Karpas-422 (cell line): ENCODE results near the gene VAPB. TPM values are rescaled to one million over a fixed set of nuclear protein-coding genes. Genes with fewer than 3 reads are reported as not detected.

Experiments
- DNase-seq: peaks from one replicate; pipeline ENCODE4 v3.0.0-alpha.2; 2015
- H2AFZ ChIP-seq: fragments of 200-600 bp; sonication (generic); 2 replicates; pipeline ENCODE4 v1.6.1; 2014; ENCODE audit warnings: antibody characterized with exemption, low read length, mixed read lengths
- H3K27ac ChIP-seq: fragments of 200-600 bp; sonication (generic); 2 replicates; pipeline ENCODE4 v1.5.1; 2014; ENCODE audit warnings: mild to moderate bottlenecking, low read length, moderate library complexity
- H3K27me3 ChIP-seq: fragments of 200-600 bp; sonication (generic); 2 replicates; pipeline ENCODE4 v1.6.1; 2014; ENCODE audit warnings: low read length, mixed read lengths
- H3K36me3 ChIP-seq: fragments of 200-600 bp; sonication (generic); 2 replicates; pipeline ENCODE4 v1.6.1; 2014; ENCODE audit warnings: low read length, mixed read lengths; ENCODE audit not compliant: insufficient read depth
- H3K4me1 ChIP-seq: fragments of 200-600 bp; sonication (generic); 2 replicates; pipeline ENCODE4 v1.6.1; 2014; ENCODE audit warnings: mild to moderate bottlenecking, low read length, mixed read lengths
- H3K4me2 ChIP-seq: fragments of 200-600 bp; sonication (generic); 2 replicates; pipeline ENCODE4 v1.6.1; 2014; ENCODE audit warnings: low read length, low read depth, mild to moderate bottlenecking; ENCODE audit not compliant: poor library complexity, severe bottlenecking
- H3K4me3 ChIP-seq: fragments of 200-600 bp; sonication (generic); 2 replicates; pipeline ENCODE4 v1.5.1; 2014; ENCODE audit warnings: mild to moderate bottlenecking, antibody characterized with exemption, low read length, mixed read lengths
- H3K79me2 ChIP-seq: fragments of 200-600 bp; sonication (generic); 2 replicates; pipeline ENCODE4 v1.6.1; 2014; ENCODE audit warnings: mild to moderate bottlenecking, low read length, mixed read lengths
- H3K9ac ChIP-seq: fragments of 200-600 bp; sonication (generic); 2 replicates; pipeline ENCODE4 v1.6.0; 2014; ENCODE audit warnings: low read length
- H3K9me2 ChIP-seq: fragments of 200-600 bp; sonication (generic), shearing (Covaris generic); replicated peaks from 2 replicates; pipeline ENCODE4 v1.6.0; 2014; ENCODE audit warnings: mild to moderate bottlenecking, low read length, moderate library complexity; ENCODE audit not compliant: insufficient read depth
- H3K9me3 ChIP-seq: fragments of 300-700, 200-600 bp; sonication (generic); 2 replicates; pipeline ENCODE4 v1.6.1; 2014; ENCODE audit warnings: low read length, mixed read lengths
- H4K20me1 ChIP-seq: fragments of 200-600 bp; sonication (generic); 2 replicates; pipeline ENCODE4 v1.6.1; 2014; ENCODE audit warnings: mild to moderate bottlenecking, antibody characterized with exemption, low read length, low read depth; ENCODE audit not compliant: insufficient read depth
- total RNA-seq: library from RNA; depleted of rRNA; stranded (reverse); fragments of >200 nt; shearing (Covaris generic); gene quantifications from 2 replicates; pipeline ENCODE4 v1.2.3, GENCODE V29; 2014; ENCODE audit warnings: low replicate concordance

VAPB gene
- total RNA-seq, 1 experiment from 2014 or later = 12.8 TPM

DNA sequence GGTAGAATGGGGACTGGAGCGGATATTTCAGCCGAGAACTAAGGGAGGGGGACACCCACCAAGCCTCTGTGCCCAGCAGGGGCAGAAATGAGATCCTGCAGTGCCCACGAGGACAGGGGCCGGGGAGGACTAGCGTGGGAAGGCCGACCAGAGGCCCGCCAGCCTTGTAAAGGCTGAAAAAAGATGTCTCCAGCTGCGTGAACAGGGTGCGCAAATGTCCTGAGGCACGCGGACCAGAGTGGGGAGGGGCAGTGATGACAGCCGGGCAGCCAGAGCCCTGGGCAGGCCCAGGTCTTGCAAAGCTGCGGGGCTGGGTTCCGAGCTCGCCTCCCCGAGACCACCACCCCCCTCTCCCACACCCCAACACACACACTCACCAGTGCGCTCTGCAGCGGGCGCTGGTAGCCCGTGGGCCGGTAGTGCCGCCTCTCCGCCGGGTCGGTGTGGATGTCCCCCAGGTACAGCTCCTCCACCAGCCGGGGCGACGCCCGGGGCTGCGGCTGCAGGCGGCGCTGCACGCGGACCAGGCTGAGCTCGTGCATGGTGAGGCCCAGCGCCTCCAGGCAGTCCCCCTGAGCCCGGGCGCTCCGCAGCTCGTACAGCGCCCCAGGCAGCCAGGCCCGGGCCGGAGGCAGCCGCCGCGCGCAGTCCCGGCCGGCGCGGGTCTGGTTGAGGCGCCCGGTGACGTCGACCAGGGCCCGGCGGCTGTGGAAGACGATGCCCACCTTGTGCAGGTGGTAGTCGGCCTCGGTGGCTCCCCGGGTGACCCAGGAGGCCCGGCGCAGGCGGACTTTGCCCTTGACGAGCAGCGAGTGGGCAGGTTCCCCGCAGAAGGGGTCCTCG, 77.9 kb downstream of the VAPB start:
- no peaks in the 10 kb centered on the region for H3K4me1 ChIP-seq
- no peak overlapping the region for H3K9ac ChIP-seq
- H3K4me3 ChIP-seq = no peak overlapping the region
- H3K36me3 ChIP-seq = no peaks in the 10 kb centered on the region
- no peak overlapping the region for H2AFZ ChIP-seq
- no peak for DNase-seq
- no peaks in the 10 kb centered on the region; the same call in 1 of the 2 replicates for H4K20me1 ChIP-seq
- no peaks in the 10 kb centered on the region for H3K79me2 ChIP-seq
- no peaks in the 10 kb centered on the region for H3K9me3 ChIP-seq
- H3K27me3 ChIP-seq = no peaks in the 10 kb centered on the region
- H3K4me2 ChIP-seq = no peak overlapping the region
- H3K9me2 ChIP-seq = no peaks in the 10 kb centered on the region
- no peak overlapping the region for H3K27ac ChIP-seq

DNA sequence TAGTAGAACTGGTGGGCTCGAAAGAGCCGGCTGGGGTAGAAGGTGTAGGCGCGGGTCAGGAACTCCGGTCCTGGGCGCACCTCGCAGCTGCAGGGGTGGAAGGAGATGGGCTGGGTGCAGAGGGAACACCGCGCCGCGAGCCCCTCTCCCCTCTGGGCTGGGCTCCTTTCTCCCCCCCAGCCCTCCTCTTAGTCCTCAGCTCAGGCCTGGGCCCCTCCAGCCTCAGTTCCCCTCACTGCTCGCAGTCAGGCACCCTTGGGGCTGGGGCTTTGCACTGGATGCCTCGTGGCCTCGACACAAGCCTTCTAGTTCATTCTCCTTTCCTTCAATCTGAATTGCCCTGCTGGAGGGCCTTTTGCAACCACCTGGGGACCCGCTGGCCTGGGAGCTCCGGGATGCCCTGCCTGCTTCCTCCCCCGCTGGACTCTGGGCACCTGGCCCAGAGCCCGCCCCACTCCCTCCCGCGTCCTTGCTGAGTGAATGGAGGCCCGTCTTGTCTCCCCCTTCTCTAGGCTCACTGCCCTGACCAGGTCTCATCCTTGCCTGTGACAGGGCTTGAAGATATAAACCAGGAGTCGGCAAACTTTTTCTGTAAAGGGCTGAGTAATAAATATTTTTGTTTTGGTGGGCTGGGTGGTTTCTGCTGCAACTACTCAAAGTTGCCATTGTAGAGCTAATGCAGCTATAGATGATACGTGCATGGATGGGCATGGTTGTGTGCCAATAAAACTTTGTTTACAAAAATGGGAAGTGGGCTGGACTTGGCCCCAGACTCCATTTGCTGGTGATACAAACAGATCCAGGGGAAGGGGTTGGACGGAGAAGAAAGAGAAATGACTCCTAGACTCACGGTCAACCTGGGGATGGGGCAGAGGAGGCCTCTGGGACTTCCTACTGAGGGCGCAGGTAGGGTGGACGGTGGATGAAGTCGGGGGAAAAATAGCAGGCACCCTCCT, 78.8 kb downstream of the VAPB start:
- H3K27ac ChIP-seq = no peak overlapping the region
- H3K4me1 ChIP-seq = no peaks in the 10 kb centered on the region
- H4K20me1 ChIP-seq = no peaks in the 10 kb centered on the region; the same call in 1 of the 2 replicates
- H3K9ac ChIP-seq = no peak overlapping the region
- no peak overlapping the region for H3K4me2 ChIP-seq
- no peaks in the 10 kb centered on the region for H3K9me3 ChIP-seq
- H3K36me3 ChIP-seq = no peaks in the 10 kb centered on the region
- H2AFZ ChIP-seq = no peak overlapping the region
- H3K79me2 ChIP-seq = no peaks in the 10 kb centered on the region
- H3K27me3 ChIP-seq = no peaks in the 10 kb centered on the region
- no peak for DNase-seq
- H3K4me3 ChIP-seq = no peak overlapping the region
- H3K9me2 ChIP-seq = no peaks in the 10 kb centered on the region

DNA sequence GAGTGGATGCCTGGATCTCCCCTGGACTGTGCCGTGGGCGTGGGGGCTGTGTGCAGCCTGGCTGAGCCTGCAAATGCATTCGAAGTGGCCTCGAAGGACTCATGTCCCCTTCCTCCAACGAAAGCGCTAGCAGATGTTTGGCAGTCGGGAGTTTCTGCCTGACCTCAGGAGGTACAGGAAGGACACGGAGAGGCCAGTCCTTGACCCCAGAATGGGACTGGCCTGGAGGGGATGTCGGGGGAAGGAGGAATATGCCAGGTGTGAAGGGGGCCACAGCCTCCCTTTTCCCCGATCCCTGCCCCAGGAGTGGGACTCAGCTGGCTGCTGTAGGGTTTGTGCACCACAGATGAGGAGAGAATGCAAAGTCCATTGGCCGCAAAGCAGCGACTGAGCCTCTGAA, 80.6 kb downstream of the VAPB start:
- DNase-seq = no peak
- H3K27ac ChIP-seq = no peak overlapping the region
- no peaks in the 10 kb centered on the region for H3K4me1 ChIP-seq
- H3K4me3 ChIP-seq = no peak overlapping the region
- no peaks in the 10 kb centered on the region for H3K27me3 ChIP-seq
- H4K20me1 ChIP-seq = no peaks in the 10 kb centered on the region
- no peak overlapping the region for H3K9ac ChIP-seq
- no peak overlapping the region for H2AFZ ChIP-seq
- H3K4me2 ChIP-seq = no peak overlapping the region
- no peaks in the 10 kb centered on the region for H3K79me2 ChIP-seq
- no peaks in the 10 kb centered on the region for H3K36me3 ChIP-seq
- H3K9me2 ChIP-seq = no peaks in the 10 kb centered on the region
- no peaks in the 10 kb centered on the region for H3K9me3 ChIP-seq

DNA sequence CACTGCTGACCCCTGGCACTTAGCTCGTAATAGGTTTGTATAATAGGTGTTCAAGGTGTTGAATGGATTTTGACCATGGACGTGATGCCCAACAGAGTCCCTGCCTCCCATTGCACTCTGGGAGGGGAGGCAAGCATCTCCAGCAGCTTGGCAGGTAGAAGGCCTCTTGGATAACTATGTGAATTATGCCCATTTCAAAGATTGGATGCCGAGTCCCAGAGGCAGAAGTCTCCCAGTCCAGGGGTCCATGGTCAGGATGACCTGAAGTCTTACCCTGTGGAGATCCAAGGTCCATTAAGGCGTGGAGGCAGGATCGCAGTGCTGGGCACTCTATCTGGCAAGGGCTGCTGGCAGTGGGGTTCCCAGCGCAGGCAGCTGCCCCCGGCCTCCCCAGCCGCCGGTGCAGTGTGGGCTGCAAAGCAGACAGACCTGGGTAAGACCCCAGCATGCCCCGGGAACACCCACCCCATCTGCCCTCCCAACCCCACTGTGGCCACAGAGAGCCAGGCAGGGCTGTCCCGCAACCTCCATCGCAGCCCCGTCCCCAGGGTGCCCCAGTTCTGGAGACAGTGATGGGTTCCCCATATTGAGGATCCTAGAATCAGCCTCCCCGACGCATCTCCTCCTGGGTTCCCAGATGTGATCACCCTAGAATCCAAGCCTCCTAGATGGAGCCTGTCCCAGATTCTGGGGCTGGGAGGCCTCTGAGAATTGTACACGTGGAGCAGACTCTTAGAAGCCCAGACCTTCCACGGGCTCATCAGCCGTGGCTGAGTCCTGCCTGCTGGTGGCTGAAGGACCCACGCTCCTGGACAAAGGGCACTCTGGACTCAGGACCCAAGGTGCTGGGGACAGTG, 81.5 kb downstream of the VAPB start:
- H3K79me2 ChIP-seq = no peaks in the 10 kb centered on the region
- H3K27me3 ChIP-seq = no peaks in the 10 kb centered on the region
- H3K4me1 ChIP-seq = no peaks in the 10 kb centered on the region
- no peak overlapping the region for H3K27ac ChIP-seq
- no peak overlapping the region for H2AFZ ChIP-seq
- no peaks in the 10 kb centered on the region for H4K20me1 ChIP-seq
- no peak overlapping the region for H3K4me3 ChIP-seq
- no peaks in the 10 kb centered on the region for H3K9me3 ChIP-seq
- no peaks in the 10 kb centered on the region for H3K36me3 ChIP-seq
- no peak overlapping the region for H3K9ac ChIP-seq
- H3K4me2 ChIP-seq = no peak overlapping the region
- no peaks in the 10 kb centered on the region for H3K9me2 ChIP-seq
- DNase-seq = no peak

GRCh38 chr20:58471193-58472164, 82.5 kb downstream of the VAPB start:
- Histone ChIP-seq H3K27ac (no peak overlapping the region), H3K4me2 (no peak overlapping the region), H3K9me3 (no peaks in the 10 kb centered on the region), H3K9me2 (no peaks in the 10 kb centered on the region), H2AFZ (no peak overlapping the region), H3K27me3 (no peaks in the 10 kb centered on the region), H3K36me3 (no peaks in the 10 kb centered on the region), H3K4me1 (no peaks in the 10 kb centered on the region), H3K4me3 (no peak overlapping the region), H4K20me1 (no peaks in the 10 kb centered on the region), H3K9ac (no peak overlapping the region), H3K79me2 (no peaks in the 10 kb centered on the region)
- DNase-seq = no peak

- Histone ChIP-seq H3K27me3 (no peaks in the 10 kb centered on the region), H3K27ac (no peak overlapping the region), H3K36me3 (no peaks in the 10 kb centered on the region), H4K20me1 (no peaks in the 10 kb centered on the region), H3K9me3 (no peaks in the 10 kb centered on the region), H3K4me1 (no peaks in the 10 kb centered on the region), H3K9me2 (no peaks in the 10 kb centered on the region), H3K4me2 (no peak overlapping the region), H3K79me2 (no peaks in the 10 kb centered on the region), H2AFZ (no peak overlapping the region), H3K4me3 (no peak overlapping the region), H3K9ac (no peak overlapping the region)
- no peak for DNase-seq
Measured at GRCh38 chr20:58472273-58473018, 83.4 kb downstream of the VAPB start.
